ENCODE data around the gene ZC3H10.

GRCh38 chr12:56160894-56161689, 43.0 kb downstream of the ZC3H10 start:
- TF ChIP-seq POLR2AphosphoS5 (IDR thresholded peaks at IDR 0.05; ENCODE audit: insufficient read depth in 1 of 2, low read depth in 1 of 2) (no peak), CTCF (IDR thresholded peaks at IDR 0.05) (no peak)

Data from vagina (tissue), 2 donors.